ENCODE measurements around the gene ACER1. TPM values are rescaled to one million over a fixed set of nuclear protein-coding genes. Genes with fewer than 3 reads are reported as not detected.
"Not testable (repeated sequence)": the region's sequence is repeated elsewhere in the genome, so short reads cannot be mapped to it uniquely, and the experiment has no call there.

Gene ACER1
- polyA plus RNA-seq, 5 donors, result 0.10 to 0.24 (median 0.23) TPM; not detected in 1

- no peak for DNase-seq
These were observed 41.4 kb downstream of the ACER1 start for GRCh38 chr19:6292006-6292405.

DNA sequence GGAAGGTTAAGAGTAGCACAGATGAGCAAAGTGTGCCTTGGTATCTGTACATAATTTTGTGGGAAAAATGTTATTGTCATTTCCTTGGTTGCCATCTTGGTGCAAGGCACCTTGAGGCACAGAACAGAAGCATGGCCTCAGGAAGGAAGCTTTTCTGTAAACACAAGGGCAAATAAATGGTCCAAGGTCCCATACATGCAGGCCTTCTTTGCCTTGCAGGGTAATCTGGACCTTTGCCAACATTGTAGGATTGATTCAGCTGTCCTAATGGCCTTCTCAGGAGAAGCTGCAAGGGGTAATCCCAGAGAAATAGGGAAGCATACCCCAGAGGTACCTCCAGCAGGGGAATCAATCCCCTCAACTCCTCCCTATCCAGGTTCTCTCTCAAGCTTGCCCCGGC, 44.7 kb downstream of the ACER1 start:
- DNase-seq, result no peak

DNA sequence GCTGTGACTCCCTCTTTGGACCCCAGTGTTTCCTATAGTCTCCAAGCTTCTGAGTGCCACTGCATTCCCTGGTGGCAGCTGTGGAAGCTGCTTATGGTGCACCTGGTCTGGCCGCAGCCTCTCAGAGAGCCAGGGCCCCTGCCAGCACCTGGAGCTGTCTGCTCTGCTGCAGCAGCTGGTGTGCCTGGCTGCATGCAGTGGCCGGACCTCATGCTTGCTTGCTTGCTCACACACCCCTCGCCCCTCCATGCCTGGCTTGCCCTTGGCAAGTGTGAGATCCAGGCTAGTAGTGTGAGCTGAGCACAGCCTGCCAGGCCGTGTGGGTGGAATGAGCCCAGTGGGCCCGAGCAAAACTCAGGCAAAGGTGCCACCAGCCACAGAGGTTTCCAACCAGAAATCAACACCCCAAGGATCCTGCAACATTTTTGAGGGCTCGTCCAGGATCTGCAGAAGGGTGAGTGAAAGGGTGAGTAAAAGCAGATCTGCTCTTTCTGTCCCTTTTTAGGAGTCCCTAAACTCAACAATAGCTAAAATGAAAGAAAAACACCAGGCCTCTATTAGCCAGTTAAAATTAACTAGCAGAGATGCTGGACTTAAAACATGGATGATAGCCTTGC, 46.0 kb downstream of the ACER1 start:
- no peak for DNase-seq

GRCh38 chr19:6286676-6287075, 46.7 kb downstream of the ACER1 start:
- DNase-seq, result no peak

DNA sequence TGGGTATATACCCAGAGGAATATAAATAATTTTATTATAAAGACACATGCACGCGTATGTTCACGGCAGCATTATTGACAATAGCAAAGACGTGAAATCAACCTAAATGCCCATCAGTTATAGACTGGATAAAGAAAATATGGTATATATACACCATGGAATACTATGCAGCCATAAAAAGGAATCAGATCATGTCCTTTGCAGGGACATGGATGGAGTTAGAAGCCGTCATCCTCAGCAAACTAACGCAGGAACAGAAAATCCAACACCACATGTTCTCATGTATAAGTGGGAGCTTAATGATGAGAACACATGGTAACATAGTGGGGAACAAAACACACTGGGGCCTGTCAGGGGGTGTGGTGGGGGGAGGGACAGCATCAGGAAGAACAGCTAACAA, 51.0 kb downstream of the ACER1 start:
- not testable (repeated sequence) for DNase-seq

- peak; percentile 95 to 96 for DNase-seq
These were observed 53.4 kb downstream of the ACER1 start, which contains the start of gene MLLT1 for GRCh38 chr19:6279931-6280591. MLLT1 (minus strand) TSS chr19:6279975; CDS start chr19:6279784, 191 bp downstream.

GRCh38 chr19:6279620-6279930, 53.8 kb downstream of the ACER1 start:
- DNase-seq, result no peak

DNA sequence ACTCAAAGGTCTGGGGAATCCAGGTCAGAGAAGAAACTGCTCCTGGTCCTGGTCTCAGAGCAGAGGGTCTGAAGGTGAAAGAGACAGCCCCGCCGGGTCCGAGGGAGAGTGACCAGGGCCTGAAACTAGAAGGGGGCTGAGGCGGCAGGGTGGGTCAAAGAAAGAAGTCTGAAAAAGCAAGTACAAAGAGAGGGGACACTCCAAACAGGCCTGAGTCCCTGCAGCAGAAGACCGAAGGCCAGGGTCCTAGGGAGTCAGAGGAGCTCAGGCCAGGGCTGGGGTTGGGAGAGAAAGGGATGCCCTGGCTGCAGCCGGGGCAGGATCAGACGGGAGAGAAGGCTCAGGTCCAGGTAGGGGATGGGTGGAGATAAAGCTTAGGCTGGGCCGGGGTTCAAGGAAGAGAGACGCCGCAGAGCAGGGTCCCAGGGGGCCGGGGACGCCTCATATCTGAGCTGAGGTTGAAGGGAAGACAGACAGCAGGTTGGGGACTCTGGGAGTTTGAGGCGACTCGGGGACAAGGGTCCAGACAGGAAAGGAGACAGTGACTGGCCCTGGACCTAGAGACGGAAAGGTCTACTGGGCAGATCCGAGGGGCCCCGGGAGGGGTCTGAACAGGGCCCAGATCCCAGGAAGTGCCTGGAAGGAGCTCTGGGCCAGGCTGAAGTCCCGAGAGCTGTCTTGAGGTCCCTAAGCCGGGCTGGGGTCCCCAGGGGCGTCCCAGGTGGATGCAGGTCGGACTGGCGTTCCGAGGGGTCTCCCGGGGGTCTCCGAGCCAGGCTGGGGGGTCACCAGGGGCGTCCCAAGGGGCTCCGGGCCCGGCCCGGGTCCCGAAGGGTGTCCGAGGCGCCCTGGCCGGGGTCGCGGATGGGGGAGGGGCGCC, 54.4 kb downstream of the ACER1 start:
- DNase-seq, result no peak

GRCh38 chr19:6278051-6278450, 55.4 kb downstream of the ACER1 start:
- no peak for DNase-seq

- DNase-seq, result no peak
These were observed 57.0 kb downstream of the ACER1 start for GRCh38 chr19:6276447-6276846.

DNA sequence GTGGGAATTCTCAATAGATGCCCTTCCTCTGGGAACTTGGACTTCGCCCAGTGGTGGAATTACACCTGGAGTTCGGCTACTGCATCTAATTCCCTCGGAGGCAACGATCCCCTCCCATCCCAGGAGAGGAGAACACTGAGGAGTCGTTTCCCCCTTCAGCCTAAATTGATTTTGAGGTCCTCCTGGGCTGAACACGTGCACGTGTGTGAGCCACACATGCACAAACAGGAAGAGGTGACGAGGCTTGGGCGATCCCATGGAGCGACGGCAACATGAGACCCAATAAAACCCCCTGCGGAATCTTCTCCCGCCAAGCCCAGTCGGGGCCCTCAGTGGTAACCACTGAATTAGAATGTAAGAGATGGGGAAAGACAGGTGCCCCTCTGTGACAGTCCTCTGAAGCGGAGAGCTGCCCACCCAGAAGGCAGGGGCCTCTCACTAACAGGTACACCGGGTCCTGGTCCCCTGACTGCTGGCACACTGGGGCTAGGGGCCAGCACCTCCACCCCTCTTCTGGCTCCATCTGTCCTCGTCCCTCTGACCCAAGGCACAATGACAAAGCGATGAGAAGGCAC, 58.2 kb downstream of the ACER1 start:
- DNase-seq, result no peak

DNA sequence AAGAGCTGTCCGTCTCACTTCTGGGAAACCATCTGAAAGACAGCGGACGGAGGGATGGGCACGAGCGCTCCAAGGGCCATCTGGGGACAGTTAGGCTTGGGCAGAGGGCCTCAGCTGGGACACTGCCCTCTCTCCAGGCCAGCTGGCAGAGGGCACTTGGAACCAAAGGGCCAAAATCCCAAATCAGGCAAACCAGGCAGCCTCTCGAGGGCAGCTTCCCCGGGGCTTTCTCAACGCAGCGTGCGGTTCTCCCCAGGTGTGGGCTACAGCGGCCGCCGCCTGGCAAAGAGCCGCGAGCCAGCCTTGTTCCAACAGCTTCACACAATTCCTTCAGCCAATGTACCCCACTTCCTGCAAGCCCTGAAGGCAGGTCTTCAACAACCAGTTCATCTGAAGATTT, 58.7 kb downstream of the ACER1 start:
- DNase-seq, result no peak

- DNase-seq, result peak; percentile 45 to 61
These were observed 59.5 kb downstream of the ACER1 start for GRCh38 chr19:6273701-6274601.

DNA sequence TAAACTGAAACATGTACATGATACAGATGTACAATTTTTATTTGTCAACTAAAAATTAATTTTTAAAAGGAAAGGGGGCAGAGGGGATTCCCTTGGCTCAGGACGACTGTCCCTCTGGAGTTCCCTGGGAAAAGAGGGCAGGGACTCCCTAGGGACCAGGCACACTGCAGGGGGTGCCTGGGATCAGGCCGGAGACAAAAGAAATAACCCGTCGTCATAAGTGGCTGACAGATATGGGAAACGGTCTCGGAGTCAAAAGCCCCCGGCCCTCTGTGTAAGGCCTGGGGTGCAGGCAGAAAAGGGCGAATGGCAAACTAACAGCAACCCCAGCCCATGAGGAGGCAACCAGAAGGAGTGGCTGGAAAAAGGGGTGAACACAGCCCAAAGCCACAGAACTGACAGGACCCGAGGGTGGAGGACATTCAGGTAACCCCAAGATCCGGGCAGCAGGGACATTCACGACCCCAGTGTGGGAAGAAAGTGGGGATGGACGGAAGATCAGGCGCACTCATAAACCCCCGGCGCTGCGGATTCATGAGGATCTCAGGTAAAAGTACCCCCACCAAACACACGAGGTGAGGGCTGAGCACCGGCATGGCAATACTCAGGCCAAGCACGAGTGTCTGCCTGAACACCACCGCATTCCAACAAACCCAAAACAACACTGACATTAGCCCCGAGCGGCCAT, 60.4 kb downstream of the ACER1 start:
- DNase-seq, result no peak

- no peak for DNase-seq
These were observed 61.0 kb downstream of the ACER1 start for GRCh38 chr19:6272411-6272791.

- peak; percentile 67 to 70 for DNase-seq
These were observed 61.5 kb downstream of the ACER1 start for GRCh38 chr19:6271721-6272410.

DNA sequence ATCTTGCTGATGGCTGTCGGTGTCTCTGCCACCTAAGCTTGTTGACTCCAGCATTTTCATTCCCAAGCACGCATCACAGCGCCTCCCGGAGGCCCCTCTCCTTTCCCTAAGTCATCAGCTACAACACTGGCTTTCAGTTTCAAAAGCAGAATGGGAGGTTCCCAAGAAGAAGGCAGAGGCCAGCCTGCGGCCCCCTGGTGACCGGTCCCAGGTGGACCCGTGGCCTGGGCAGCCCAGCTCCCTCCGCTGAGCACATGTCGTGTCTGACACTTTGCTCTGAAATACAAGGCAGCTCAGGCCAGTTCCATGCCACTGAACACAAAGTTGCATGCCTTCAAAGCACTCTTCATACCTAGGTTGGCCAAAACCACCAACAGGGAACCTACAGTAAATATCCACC, 62.2 kb downstream of the ACER1 start:
- DNase-seq, result no peak

GRCh38 chr19:6270822-6271221, 62.6 kb downstream of the ACER1 start:
- DNase-seq, result no peak

GRCh38 chr19:6270076-6270745, 63.2 kb downstream of the ACER1 start:
- no peak for DNase-seq

All from right lung (tissue), 5 donors.